B cell (primary cell): Measurements from ENCODE around the gene CKS2.

ENCODE experiments used
- EZH2 ChIP-seq: IDR thresholded peaks from 2 replicates; pipeline ENCODE4 v1.6.1; 2012; ENCODE audit warnings: borderline replicate concordance, low read depth, mild to moderate bottlenecking, moderate library complexity, low read length; ENCODE audit not compliant: insufficient read depth, poor library complexity, severe bottlenecking
- TF ChIP-seq, protein P1 (sequence below): fragments of 200-600 bp; IDR thresholded peaks from one replicate; pipeline ENCODE4 v1.8.0; 2022; ENCODE audit warnings: antibody characterized with exemption, mild to moderate bottlenecking

DNA sequence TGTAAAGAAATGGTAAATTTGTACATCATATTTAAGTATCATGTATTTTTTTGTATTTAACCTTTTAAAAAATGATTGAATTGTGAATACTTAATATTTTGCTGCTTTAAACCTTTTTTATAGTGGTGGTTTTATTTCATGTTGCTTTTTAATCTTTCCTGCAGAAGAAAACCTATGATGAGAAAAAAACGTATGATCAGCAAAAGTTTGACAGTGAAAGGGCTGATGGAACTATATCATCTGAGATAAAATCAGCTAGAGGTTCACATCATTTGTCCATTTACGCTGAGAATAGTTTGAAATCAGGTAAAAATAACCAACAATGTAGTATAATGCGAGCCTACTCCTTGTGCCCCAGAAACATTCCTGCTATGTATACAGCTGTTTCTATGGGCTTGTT, 14.7 kb downstream of the CKS2 start:
- TF ChIP-seq, protein P1, sequence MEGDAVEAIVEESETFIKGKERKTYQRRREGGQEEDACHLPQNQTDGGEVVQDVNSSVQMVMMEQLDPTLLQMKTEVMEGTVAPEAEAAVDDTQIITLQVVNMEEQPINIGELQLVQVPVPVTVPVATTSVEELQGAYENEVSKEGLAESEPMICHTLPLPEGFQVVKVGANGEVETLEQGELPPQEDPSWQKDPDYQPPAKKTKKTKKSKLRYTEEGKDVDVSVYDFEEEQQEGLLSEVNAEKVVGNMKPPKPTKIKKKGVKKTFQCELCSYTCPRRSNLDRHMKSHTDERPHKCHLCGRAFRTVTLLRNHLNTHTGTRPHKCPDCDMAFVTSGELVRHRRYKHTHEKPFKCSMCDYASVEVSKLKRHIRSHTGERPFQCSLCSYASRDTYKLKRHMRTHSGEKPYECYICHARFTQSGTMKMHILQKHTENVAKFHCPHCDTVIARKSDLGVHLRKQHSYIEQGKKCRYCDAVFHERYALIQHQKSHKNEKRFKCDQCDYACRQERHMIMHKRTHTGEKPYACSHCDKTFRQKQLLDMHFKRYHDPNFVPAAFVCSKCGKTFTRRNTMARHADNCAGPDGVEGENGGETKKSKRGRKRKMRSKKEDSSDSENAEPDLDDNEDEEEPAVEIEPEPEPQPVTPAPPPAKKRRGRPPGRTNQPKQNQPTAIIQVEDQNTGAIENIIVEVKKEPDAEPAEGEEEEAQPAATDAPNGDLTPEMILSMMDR: no peak
- TF ChIP-seq EZH2: no peak
